ENCODE results near the gene C10orf90.

DNA sequence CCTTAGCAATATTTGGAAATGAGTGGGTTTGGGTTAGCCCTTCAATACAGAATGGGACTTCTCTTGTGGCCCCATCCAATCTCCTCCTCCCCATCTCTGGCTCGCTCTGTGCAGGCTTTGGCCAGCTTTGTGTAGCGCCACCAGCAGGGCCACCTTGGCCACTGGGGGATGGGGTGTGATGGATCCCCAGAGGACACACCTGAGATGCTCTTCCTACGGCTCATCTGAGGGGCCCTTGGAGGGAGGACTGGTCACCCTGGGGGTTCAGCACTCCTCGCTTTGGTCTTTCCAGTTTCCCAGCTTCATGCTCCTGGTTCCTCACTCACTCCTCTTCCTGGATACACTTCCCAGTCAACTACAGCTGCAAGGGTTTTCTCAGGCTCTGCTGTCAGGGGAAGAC, 15.3 kb upstream of the C10orf90 start:
- no peak for TF ChIP-seq FOS (IDR thresholded peaks at IDR 0.05; ENCODE audit: borderline replicate concordance, insufficient read depth, low read length)
- TF ChIP-seq, protein P1, sequence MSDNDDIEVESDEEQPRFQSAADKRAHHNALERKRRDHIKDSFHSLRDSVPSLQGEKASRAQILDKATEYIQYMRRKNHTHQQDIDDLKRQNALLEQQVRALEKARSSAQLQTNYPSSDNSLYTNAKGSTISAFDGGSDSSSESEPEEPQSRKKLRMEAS (IDR thresholded peaks at IDR 0.05; ENCODE audit: insufficient read depth, insufficient read length), result no peak
- no peak for TF ChIP-seq POLR2A (IDR thresholded peaks at IDR 0.05; ENCODE audit: low read depth, low read length)
